K562 (cell line): Measurements from ENCODE around the gene ADK. TPM values are rescaled to one million over a fixed set of nuclear protein-coding genes. Genes with fewer than 3 reads are reported as not detected.
A peak's percentile ranks its signal among the peaks of the same experiment; 100 is the strongest.

Source experiments
- ATAC-seq: fragments of 200-7000 bp; cut with Tn5 transposase; 3 replicates; pipeline ENCODE4 v1.9.1; 2020; ENCODE audit warnings: moderate library complexity
- BruUV-seq: library from RNA; stranded (reverse); fragments of 400-500 nt; replicated peaks from 2 replicates; lab custom pipeline; 2021; lab: Mats Ljungman, UMichigan
- CTCF ChIA-PET: fragments of 300-600 bp; formaldehyde crosslinking; extraction: SDS; loops from one replicate; lab custom pipeline; 2021; ENCODE audit warnings: low intra/inter-chr PET ratio; lab: Yijun Ruan, JAX
- POLR2A ChIA-PET: fragments of 300-600, 350-650 bp; sonication (Branson Sonifier 250); formaldehyde crosslinking; extraction: SDS; loops from one replicate; lab custom pipeline; 2021; ENCODE audit warnings: antibody characterized with exemption, inconsistent platforms; lab: Yijun Ruan, JAX
- DNase-seq, 4 experiments: peaks; one replicate each; pipeline versions ENCODE4 v3.0.0 to v3.0.0-alpha.2; 2011 to 2018; ENCODE audit warnings: low spot score in 3 of 4, mixed read lengths in 3 of 4; ENCODE audit errors: extremely low read depth in 1 of 4
- FAIRE-seq: peaks from 2 replicates; lab custom pipeline; 2011; peaks lifted over from hg19 to GRCh38; lab: Jason Lieb, UNC
- H2AFZ ChIP-seq: 2 replicates; pipeline ENCODE4 v1.6.0; 2011; ENCODE audit warnings: low read depth, low read length, control low read depth, inconsistent platforms
- H3K27ac ChIP-seq: fragments of 200-600 bp; 3 replicates; pipeline ENCODE4 v1.8.0; 2011; ENCODE audit warnings: low read depth, mild to moderate bottlenecking, control low read depth, inconsistent platforms, low read length, moderate library complexity, mixed read lengths; ENCODE audit errors: extremely low read depth
- H3K27me3 ChIP-seq, 2 experiments: fragments of 300-600 bp in 1 of 2; 2 replicates in 1 of 2; 3 replicates in 1 of 2; pipeline versions ENCODE4 v1.6.0 to v1.8.0; 2011; ENCODE audit warnings: inconsistent platforms in 2 of 2, low read length in 2 of 2, mild to moderate bottlenecking in 1 of 2, mixed read lengths in 1 of 2, moderate library complexity in 1 of 2; ENCODE audit not compliant: control insufficient read depth in 2 of 2, insufficient read depth in 2 of 2
- H3K36me3 ChIP-seq: fragments of 300-600 bp; 3 replicates; pipeline ENCODE4 v1.8.0; 2011; ENCODE audit warnings: mild to moderate bottlenecking, low read length, inconsistent platforms; ENCODE audit not compliant: control insufficient read depth, insufficient read depth
- H3K4me1 ChIP-seq, 2 experiments: fragments of 200-600 bp in 1 of 2; replicated peaks in 1 of 2; 2 replicates in 1 of 2; 3 replicates in 1 of 2; pipeline versions ENCODE4 v1.5.1 to v1.8.0; 2011; ENCODE audit warnings: inconsistent platforms in 2 of 2, low read length in 2 of 2, mild to moderate bottlenecking in 1 of 2, mixed read lengths in 1 of 2, moderate library complexity in 1 of 2; ENCODE audit not compliant: control insufficient read depth in 2 of 2, insufficient read depth in 2 of 2
- H3K4me2 ChIP-seq: 2 replicates; pipeline ENCODE4 v1.6.1; 2011; ENCODE audit warnings: low read length, control low read depth, inconsistent platforms, mixed read lengths; ENCODE audit not compliant: insufficient read depth
- H3K4me3 ChIP-seq: fragments of 200-600 bp; sonication (generic), shearing (Covaris generic); 2 replicates; pipeline ENCODE4 v1.5.1; 2016; ENCODE audit warnings: control low read depth, inconsistent platforms
- H3K79me2 ChIP-seq: fragments of 200-600 bp; 3 replicates; pipeline ENCODE4 v1.8.0; 2011; ENCODE audit warnings: low read length, inconsistent platforms; ENCODE audit not compliant: control insufficient read depth, insufficient read depth
- H3K9ac ChIP-seq, 2 experiments: 2 replicates each; pipeline versions ENCODE4 v1.6.0 to v1.6.1; 2011; ENCODE audit warnings: low read depth in 2 of 2, low read length in 2 of 2, control low read depth in 1 of 2, inconsistent platforms in 1 of 2, mild to moderate bottlenecking in 1 of 2, mixed read lengths in 1 of 2; ENCODE audit not compliant: insufficient read depth in 1 of 2
- H3K9me1 ChIP-seq: one replicate; pipeline ENCODE4 v1.6.0; 2011; ENCODE audit warnings: inconsistent platforms, mild to moderate bottlenecking, low read length, moderate library complexity; ENCODE audit not compliant: control insufficient read depth, insufficient read depth
- H3K9me3 ChIP-seq: replicated peaks from 2 replicates; pipeline ENCODE4 v1.5.1; 2011; ENCODE audit warnings: low read depth, low read length, inconsistent platforms; ENCODE audit not compliant: control insufficient read depth, insufficient read depth
- H4K20me1 ChIP-seq: replicated peaks from 2 replicates; pipeline ENCODE4 v1.6.1; 2011; ENCODE audit warnings: low read length, inconsistent platforms, mixed read lengths; ENCODE audit not compliant: control insufficient read depth, insufficient read depth
- RBM25 ChIP-seq: fragments of 200-400 bp; formaldehyde crosslinking; IDR thresholded peaks from 2 replicates; pipeline ENCODE4 v1.6.1; 2018; ENCODE audit warnings: low read length, low read depth, moderate library complexity; ENCODE audit not compliant: severe bottlenecking
- ZBTB8A ChIP-seq: fragments of 450-650 bp; IDR thresholded peaks from 2 replicates; pipeline ENCODE4 v1.6.1; 2018; ENCODE audit warnings: mild to moderate bottlenecking, moderate library complexity; ENCODE audit not compliant: partially characterized antibody
- ZFP36 ChIP-seq: fragments of 150-350 bp; IDR thresholded peaks from 2 replicates; pipeline ENCODE4 v1.6.1; 2018; ENCODE audit warnings: low read length, low read depth; ENCODE audit not compliant: partially characterized antibody
- ZNF3 ChIP-seq: fragments of 250-450 bp; sonication (Bioruptor Pico); IDR thresholded peaks from 2 replicates; pipeline ENCODE4 v1.5.0; 2021; ENCODE audit warnings: mild to moderate bottlenecking, moderate library complexity
- ZNF431 ChIP-seq: sonication (generic); formaldehyde crosslinking; IDR thresholded peaks from 2 replicates; pipeline ENCODE4 v1.8.0; 2022; ENCODE audit warnings: mild to moderate bottlenecking, missing genetic modification reagents
- ZNF740 ChIP-seq, 3 experiments: fragments of 200-800 bp in 1 of 3; sonication (Bioruptor generic) in 1 of 3; sonication (generic) in 1 of 3; formaldehyde crosslinking in 1 of 3; IDR thresholded peaks; 2 replicates each; pipeline versions ENCODE4 v1.6.1 to v1.8.0; 2016 to 2022; ENCODE audit warnings: mild to moderate bottlenecking in 2 of 3, missing compliant biosample characterization in 2 of 3, missing genetic modification characterization in 2 of 3, missing genetic modification reagents in 1 of 3
- ZNF830 ChIP-seq: fragments of 250-450 bp; sonication (Bioruptor Pico); IDR thresholded peaks from 2 replicates; pipeline ENCODE4 v1.5.0; 2021; ENCODE audit warnings: mild to moderate bottlenecking
- WGBS: fragments of 100-300 bp; shearing (Covaris generic); methylation state at CpG from one replicate; pipeline ENCODE4 v1.1.6; 2016; ENCODE audit warnings: low coverage, mixed read lengths; ENCODE audit not compliant: insufficient coverage; ENCODE audit errors: missing lambda C conversion rate; 5-methylcytosine and 5-hydroxymethylcytosine counted together
- in situ Hi-C: fragments of 300-500 bp; cut with MboI; formaldehyde crosslinking; loops from 4 replicates; pipeline ENCODE4 v1.15.0; 2018; ENCODE audit warnings: inconsistent platforms, mixed read lengths
- intact Hi-C: fragments of 100-400 bp; cut with micrococcal nuclease; formaldehyde crosslinking; loops from 2 replicates; pipeline ENCODE4 v1.14.2; 2022
- polyA plus RNA-seq, 8 experiments: library from polyadenylated mRNA; depleted of rRNA in 4 of 8; stranded (reverse) in 5 of 8; unstranded in 3 of 8; fragments of >200 nt; fragmentation: Nextera tagmentation in 2 of 8; fragmentation: Illumina TruSeq in 1 of 8; extraction: Ambion mirVana in 2 of 8; extraction: Trizol in 1 of 8; gene quantifications; 2 replicates each; pipeline versions ENCODE4 v1.2.1 to v1.2.3, GENCODE V29; 2011 to 2014; ENCODE audit warnings: inconsistent platforms in 1 of 8, missing spikeins in 1 of 8
- total RNA-seq, 7 experiments: library from RNA; depleted of rRNA in 6 of 7; stranded (reverse); fragments of >200 nt in 6 of 7; fragmentation: Illumina TruSeq in 2 of 7; extraction: Trizol in 2 of 7; gene quantifications; 2 replicates each; pipeline versions ENCODE4 v1.2.1 to v1.2.3, GENCODE V29; 2011 to 2021; ENCODE audit warnings: low replicate concordance in 1 of 7

Gene ADK
- total and polyA plus RNA-seq, 9 of the 15 experiments (the other 6 are each of a cell fraction or from before 2014, with no cell fraction given): 54.2 to 97.8 (median 73.6) TPM

GRCh38 chr10:74752371-74753040 is 601.5 kb downstream of the ADK start:
- no peaks in the 10 kb centered on the region for H3K79me2 ChIP-seq
- H3K9me3 ChIP-seq: no peaks in the 10 kb centered on the region
- BruUV-seq: no TSS peak
- DNase-seq (no peak), ATAC-seq (no peak), FAIRE-seq (no peak)
- intact Hi-C loops (no loop called here), in situ Hi-C loops (no loop called here)
- H3K4me1 ChIP-seq: no peaks in the 10 kb centered on the region; a peak in 1 of 5 replicates
- H3K4me2 ChIP-seq: no peak overlapping the region
- ChIA-PET CTCF (no interaction called here), POLR2A (interaction anchor here (0.6 to 1.1 kb wide), 2 partner anchors 13 to 476 kb away, joined by 3 read pairs; no protein-coding TSS in a partner anchor)
- no peaks in the 10 kb centered on the region for H3K9me1 ChIP-seq
- no peak for TF ChIP-seq ZNF830 (CRISPR knock-in tag)
- no peak for TF ChIP-seq ZNF3 (CRISPR knock-in tag)
- TF ChIP-seq ZNF740 (CRISPR knock-in tag; IDR thresholded peaks at IDR 0.05): no peak
- TF ChIP-seq ZNF740 (tag; IDR thresholded peaks at IDR 0.05): no peak
- peak; percentile 37 for TF ChIP-seq RBM25
- no peak for TF ChIP-seq ZBTB8A
- no peak for TF ChIP-seq ZNF431 (CRISPR knock-in tag)
- TF ChIP-seq ZFP36: peak; percentile 28
- H2AFZ ChIP-seq: no peak overlapping the region
- H4K20me1 ChIP-seq: no peaks in the 10 kb centered on the region
- peaks cover 20 to 57% of the 10 kb centered on the region in 2 experiments; a peak in 4 of 5 replicates for H3K27me3 ChIP-seq
- H3K4me3 ChIP-seq: no peak overlapping the region
- H3K36me3 ChIP-seq: no peaks in the 10 kb centered on the region
- no peak overlapping the region for H3K27ac ChIP-seq
- 19% methylated on average over 6 of the region's 6 CpGs for WGBS
- no peak overlapping the region for H3K9ac ChIP-seq
